Esophagus muscularis mucosa (tissue), 4 donors: ENCODE data around the gene ANKRD60. TPM values are rescaled to one million over a fixed set of nuclear protein-coding genes. Genes with fewer than 3 reads are reported as not detected.

Experiments
- DNase-seq: peaks from one replicate; pipeline ENCODE4 v3.0.0-alpha.2; 2017; ENCODE audit errors: extremely low spot score
- H3K27ac ChIP-seq, 4 donors: fragments of 200-600 bp; sonication (generic); replicated peaks in 1 of 4; 1 replicate in 3 of 4; 2 replicates in 1 of 4; pipeline ENCODE4 v1.5.1; 2016 to 2019; ENCODE audit warnings: mild to moderate bottlenecking in 1 of 4
- H3K27me3 ChIP-seq, 4 donors: fragments of 200-600 bp; sonication (generic); one replicate each; pipeline versions ENCODE4 v1.5.1 to v1.6.0; 2016 to 2019
- H3K36me3 ChIP-seq, 4 donors: fragments of 200-600 bp; sonication (generic); one replicate each; pipeline ENCODE4 v1.5.1; 2016 to 2019
- H3K4me1 ChIP-seq, 4 donors: fragments of 200-600 bp; sonication (generic); one replicate each; pipeline ENCODE4 v1.5.1; 2016 to 2019
- H3K4me3 ChIP-seq, 4 donors: fragments of 200-600 bp; sonication (generic); 1 replicate in 2 of 4; 2 replicates in 2 of 4; pipeline ENCODE4 v1.5.1; 2016 to 2019; ENCODE audit warnings: mild to moderate bottlenecking in 4 of 4, moderate library complexity in 1 of 4
- H3K9me3 ChIP-seq, 4 donors: fragments of 200-600 bp; sonication (generic); 1 replicate in 3 of 4; 2 replicates in 1 of 4; pipeline ENCODE4 v1.5.1; 2016 to 2019
- CTCF ChIP-seq, 3 experiments: fragments of 200-600 bp in 2 of 3; fragments of 450-650 bp in 1 of 3; sonication (generic) in 2 of 3; IDR thresholded peaks; one replicate each; pipeline ENCODE4 v1.5.1; 2017 to 2019; ENCODE audit warnings: antibody characterized with exemption in 3 of 3, mild to moderate bottlenecking in 2 of 3, moderate library complexity in 1 of 3
- EP300 ChIP-seq: sonication (generic); formaldehyde crosslinking; IDR thresholded peaks from one replicate; pipeline ENCODE4 v1.6.1; 2017; ENCODE audit warnings: antibody characterized with exemption
- POLR2A ChIP-seq: fragments of 450-650 bp; IDR thresholded peaks from one replicate; pipeline ENCODE4 v1.6.1; 2017; ENCODE audit warnings: antibody characterized with exemption, moderate library complexity, mild to moderate bottlenecking, low read depth
- POLR2AphosphoS5 ChIP-seq, 2 donors: sonication (generic); formaldehyde crosslinking; IDR thresholded peaks; one replicate each; pipeline ENCODE4 v1.6.1; 2017; ENCODE audit warnings: antibody characterized with exemption in 2 of 2
- whole genome bisulfite sequencing: methylation state at CpG from one replicate; pipeline ENCODE4 v1.1.5; 2018; 5-methylcytosine and 5-hydroxymethylcytosine counted together
- intact Hi-C: fragments of 100-400 bp; cut with DNase I; formaldehyde crosslinking; loops from one replicate; pipeline ENCODE4 v1.15.1; 2023
- total RNA-seq, 4 donors: library from RNA; depleted of rRNA; stranded (reverse); fragments of >200 nt; gene quantifications; one replicate each; pipeline versions ENCODE4 v1.1.0 to v1.2.1, GENCODE V29; 2016

Gene ANKRD60, protein sequence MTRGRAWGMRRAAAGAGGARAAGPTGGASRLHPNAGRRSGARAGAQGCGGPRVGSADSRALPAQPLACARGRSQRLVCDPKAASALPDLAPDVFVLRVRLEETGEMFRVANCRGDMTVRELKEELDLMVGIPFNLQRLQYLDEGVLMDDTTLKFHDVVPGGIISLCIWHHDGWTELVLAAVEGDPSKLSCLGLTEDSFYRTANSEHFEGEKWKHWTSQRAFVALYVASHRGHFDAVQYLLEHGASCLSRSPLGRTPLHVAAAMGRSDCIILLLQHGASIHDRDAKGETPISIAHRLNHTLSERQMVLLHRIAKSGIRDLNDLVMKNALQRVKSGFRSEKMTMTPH
- not detected for total RNA-seq

DNA sequence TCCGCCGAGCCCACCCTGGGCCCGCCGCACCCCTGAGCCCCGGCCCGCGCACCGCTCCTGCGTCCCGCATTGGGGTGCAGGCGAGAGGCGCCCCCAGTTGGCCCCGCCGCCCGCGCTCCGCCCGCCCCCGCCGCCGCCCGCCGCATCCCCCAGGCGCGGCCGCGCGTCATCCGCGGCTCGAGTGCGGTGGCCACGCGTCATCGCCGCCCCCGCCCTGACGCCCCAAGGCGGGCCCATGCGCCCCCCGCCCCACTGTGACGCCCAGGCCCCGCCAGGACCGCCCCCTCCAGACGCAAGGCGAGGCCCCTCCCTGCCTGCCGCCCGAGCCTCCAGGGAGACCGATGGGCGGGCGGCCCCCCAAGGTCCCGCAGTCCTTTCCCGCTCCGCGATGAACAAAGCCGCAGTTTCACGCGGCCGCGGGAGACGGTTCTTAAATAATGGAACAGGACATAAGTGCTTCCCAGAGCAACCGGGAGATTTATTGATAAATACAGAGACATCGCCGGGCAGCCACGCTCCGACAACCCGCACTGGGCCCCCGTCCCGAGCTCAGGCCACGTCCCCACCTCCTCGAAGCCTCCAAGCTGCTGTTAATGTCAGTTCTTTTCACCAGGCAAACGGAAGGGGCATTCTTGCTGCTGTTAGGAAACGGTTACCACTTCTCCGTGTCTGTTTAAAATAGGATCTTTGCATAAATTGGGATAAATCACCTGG, at the start of gene ANKRD60:
Gene ANKRD60, minus strand, starts transcription at position 170 of the 714 bp plus-strand sequence. Its CDS starts 0 bp downstream, at position 170.
- Histone ChIP-seq H3K36me3 (peaks cover 0 to 8% (median 4%) of the 10 kb centered on the region in 4 donors), H3K4me3 (peak within 1 kb of the TSS; percentile 30 to 46 (median 34)), H3K9me3 (no peaks in the 10 kb centered on the region), H3K27me3 (peaks cover 0 to 41% (median 19%) of the 10 kb centered on the region in 4 donors), H3K4me1 (peaks cover 4 to 12% (median 11%) of the 10 kb centered on the region in 4 donors), H3K27ac (no peak within 1 kb of the TSS)
- WGBS: 33% methylated on average over 15 of the region's 74 CpGs
- no peak for DNase-seq
- intact Hi-C loops: no loop called here
- TF ChIP-seq CTCF (IDR thresholded peaks at IDR 0.05) (no peak), POLR2AphosphoS5 (IDR thresholded peaks at IDR 0.05) (no peak), EP300 (no peak), POLR2A (no peak)

GRCh38 chr20:58277578-58278472, 49.4 kb upstream of the ANKRD60 start:
- intact Hi-C loops: no loop called here
- H3K36me3 ChIP-seq: peaks cover 0 to 7% (median 0%) of the 10 kb centered on the region in 4 donors
- 82% methylated on average over 4 of the region's 4 CpGs for WGBS
- TF ChIP-seq POLR2A (no peak), POLR2AphosphoS5 (IDR thresholded peaks at IDR 0.05) (no peak), CTCF (IDR thresholded peaks at IDR 0.05) (no peak), EP300 (no peak)
- H3K27me3 ChIP-seq: no peaks in the 10 kb centered on the region
- H3K9me3 ChIP-seq: no peaks in the 10 kb centered on the region
- no peak overlapping the region for H3K4me3 ChIP-seq
- DNase-seq: no peak
- peaks cover 0 to 3% (median under 1%) of the 10 kb centered on the region in 4 donors for H3K4me1 ChIP-seq
- H3K27ac ChIP-seq: no peak overlapping the region

GRCh38 chr20:58277107-58277506, 48.7 kb upstream of the ANKRD60 start:
- DNase-seq: no peak
- TF ChIP-seq POLR2A (no peak), CTCF (IDR thresholded peaks at IDR 0.05) (no peak), POLR2AphosphoS5 (IDR thresholded peaks at IDR 0.05) (no peak), EP300 (no peak)
- 85% methylated on average over 2 of the region's 2 CpGs for WGBS
- Histone ChIP-seq H3K4me3 (no peak overlapping the region), H3K36me3 (peaks cover 0 to 7% (median 3%) of the 10 kb centered on the region in 4 donors), H3K27ac (no peak overlapping the region), H3K9me3 (no peaks in the 10 kb centered on the region), H3K4me1 (peaks cover 0 to 3% (median 0%) of the 10 kb centered on the region in 4 donors), H3K27me3 (no peaks in the 10 kb centered on the region)
- intact Hi-C loops: no loop called here

GRCh38 chr20:58274384-58274783, 45.9 kb upstream of the ANKRD60 start:
- TF ChIP-seq EP300 (no peak), CTCF (IDR thresholded peaks at IDR 0.05) (no peak), POLR2AphosphoS5 (IDR thresholded peaks at IDR 0.05) (no peak), POLR2A (no peak)
- H3K36me3 ChIP-seq: peaks cover 6 to 28% (median 22%) of the 10 kb centered on the region in 4 donors
- no peaks in the 10 kb centered on the region for H3K27me3 ChIP-seq
- intact Hi-C loops: no loop called here
- H3K27ac ChIP-seq: no peak overlapping the region
- H3K9me3 ChIP-seq: no peaks in the 10 kb centered on the region
- H3K4me1 ChIP-seq: peaks cover 0 to 3% (median 0%) of the 10 kb centered on the region in 4 donors
- DNase-seq: no peak
- H3K4me3 ChIP-seq: no peak overlapping the region
